CD14-positive monocyte (primary cell): ENCODE measurements around the gene IFI44L. TPM values are rescaled to one million over a fixed set of nuclear protein-coding genes. Genes with fewer than 3 reads are reported as not detected.

Experiments
- DNase-seq, 3 donors: peaks; one replicate each; pipeline ENCODE4 v3.0.0-alpha.2; 2011 to 2022
- H2AFZ ChIP-seq: 2 replicates; pipeline ENCODE4 v1.6.0; 2012; ENCODE audit warnings: mild to moderate bottlenecking, low read depth, low read length, inconsistent platforms; ENCODE audit not compliant: insufficient read depth, poor library complexity, severe bottlenecking
- H3K27ac ChIP-seq, 2 donors: 1 replicate in 1 of 2; 2 replicates in 1 of 2; pipeline ENCODE4 v1.5.1; 2012 to 2013; ENCODE audit warnings: low read length in 2 of 2, control low read depth in 1 of 2, inconsistent platforms in 1 of 2, low read depth in 1 of 2, mild to moderate bottlenecking in 1 of 2
- H3K27me3 ChIP-seq, 2 donors: one replicate each; pipeline versions ENCODE4 v1.6.0 to v1.6.1; 2011 to 2013; ENCODE audit warnings: low read length in 2 of 2; ENCODE audit not compliant: control insufficient read depth in 2 of 2, insufficient read depth in 2 of 2
- H3K36me3 ChIP-seq, 2 donors: replicated peaks in 1 of 2; 1 replicate in 1 of 2; 2 replicates in 1 of 2; pipeline versions ENCODE4 v1.5.1 to v1.6.1; 2012 to 2013; ENCODE audit warnings: low read length in 2 of 2, control low read depth in 1 of 2, inconsistent platforms in 1 of 2, mild to moderate bottlenecking in 1 of 2; ENCODE audit not compliant: insufficient read depth in 2 of 2, control insufficient read depth in 1 of 2
- H3K4me1 ChIP-seq, 2 donors: 1 replicate in 1 of 2; 2 replicates in 1 of 2; pipeline versions ENCODE4 v1.5.1 to v1.6.1; 2012 to 2013; ENCODE audit warnings: low read length in 2 of 2, control low read depth in 1 of 2, inconsistent platforms in 1 of 2, mild to moderate bottlenecking in 1 of 2, moderate library complexity in 1 of 2; ENCODE audit not compliant: insufficient read depth in 2 of 2, control insufficient read depth in 1 of 2
- H3K4me2 ChIP-seq: replicated peaks from 2 replicates; pipeline ENCODE3; 2012; ENCODE audit warnings: low read length, moderate library complexity, mild to moderate bottlenecking; ENCODE audit not compliant: poor library complexity, severe bottlenecking; ENCODE audit errors: extremely low read depth
- H3K4me3 ChIP-seq, 3 experiments: fragments of 200-600 bp in 1 of 3; sonication (generic) in 1 of 3; replicated peaks in 1 of 3; 1 replicate in 2 of 3; 2 replicates in 1 of 3; pipeline ENCODE4 v1.5.1; 2011 to 2013; ENCODE audit warnings: low read length in 3 of 3, mild to moderate bottlenecking in 3 of 3, control low read depth in 2 of 3, low read depth in 2 of 3, inconsistent platforms in 1 of 3, moderate library complexity in 1 of 3
- H3K79me2 ChIP-seq: 2 replicates; pipeline ENCODE4 v1.6.0; 2012; ENCODE audit warnings: mild to moderate bottlenecking, control low read depth, inconsistent platforms, low read length, moderate library complexity; ENCODE audit not compliant: insufficient read depth
- H3K9ac ChIP-seq: 2 replicates; pipeline ENCODE4 v1.6.0; 2017; ENCODE audit warnings: low read length, mild to moderate bottlenecking; ENCODE audit not compliant: insufficient read depth, poor library complexity, severe bottlenecking
- H3K9me3 ChIP-seq, 2 donors: replicated peaks in 1 of 2; 1 replicate in 1 of 2; 2 replicates in 1 of 2; pipeline versions ENCODE4 v1.5.1 to v1.6.1; 2012 to 2013; ENCODE audit warnings: low read length in 2 of 2, control low read depth in 1 of 2; ENCODE audit not compliant: control insufficient read depth in 1 of 2, insufficient read depth in 1 of 2
- H4K20me1 ChIP-seq: 2 replicates; pipeline ENCODE4 v1.6.0; 2012; ENCODE audit warnings: mild to moderate bottlenecking, low read length, control low read depth, moderate library complexity; ENCODE audit not compliant: insufficient read depth
- H3K27ac Mint-ChIP-seq, 7 donors: one replicate each; pipeline ENCODE4 v1.8.0; 2020; ENCODE audit warnings: mild to moderate bottlenecking in 7 of 7, mixed read lengths in 7 of 7, moderate library complexity in 6 of 7, inconsistent platforms in 2 of 7
- H3K27me3 Mint-ChIP-seq, 3 donors: one replicate each; pipeline ENCODE4 v1.8.0; 2021 to 2022; ENCODE audit warnings: low read depth in 3 of 3, mild to moderate bottlenecking in 3 of 3, mixed read lengths in 3 of 3, moderate library complexity in 3 of 3, inconsistent platforms in 1 of 3
- H3K36me3 Mint-ChIP-seq, 2 donors: one replicate each; pipeline ENCODE4 v1.8.0; 2020; ENCODE audit warnings: mixed read lengths in 2 of 2, inconsistent platforms in 1 of 2, mild to moderate bottlenecking in 1 of 2
- H3K4me1 Mint-ChIP-seq: one replicate; pipeline ENCODE4 v1.8.0; 2020; ENCODE audit warnings: mild to moderate bottlenecking, mixed read lengths
- H3K4me3 Mint-ChIP-seq, 2 donors: one replicate each; pipeline ENCODE4 v1.8.0; 2020; ENCODE audit warnings: mild to moderate bottlenecking in 2 of 2, mixed read lengths in 2 of 2, moderate library complexity in 1 of 2
- H3K9me3 Mint-ChIP-seq, 7 donors: one replicate each; pipeline ENCODE4 v1.8.0; 2020 to 2022; ENCODE audit warnings: mixed read lengths in 7 of 7, mild to moderate bottlenecking in 6 of 7, moderate library complexity in 6 of 7, inconsistent platforms in 2 of 7
- CTCF ChIP-seq: fragments of 200-600 bp; IDR thresholded peaks from one replicate; pipeline ENCODE4 v1.8.0; 2022; ENCODE audit warnings: antibody characterized with exemption, mild to moderate bottlenecking
- WGBS: methylation state at CpG from one replicate; pipeline ENCODE4 v1.1.5; 2013; ENCODE audit warnings: missing lambda C conversion rate; ENCODE audit not compliant: insufficient coverage; 5-methylcytosine and 5-hydroxymethylcytosine counted together
- intact Hi-C, 2 donors: fragments of 100-400 bp; cut with micrococcal nuclease; formaldehyde crosslinking; loops; one replicate each; pipeline versions ENCODE4 v1.15.0 to v1.15.1; 2023
- polyA plus RNA-seq, 3 donors: library from polyadenylated mRNA; depleted of rRNA in 1 of 3; unstranded in 2 of 3; stranded (reverse) in 1 of 3; fragments of 300-500 nt in 2 of 3; fragments of >200 nt in 1 of 3; fragmentation: Illumina TruSeq in 2 of 3; gene quantifications; 1 replicate in 2 of 3; 2 replicates in 1 of 3; pipeline ENCODE4 v1.2.3, GENCODE V29; 2012 to 2021

Gene IFI44L
- polyA plus RNA-seq, 3 donors: 8.6 to 17.4 (median 11.0) TPM

GRCh38 chr1:78683079-78683478 lies 62.8 kb downstream of the IFI44L start:
- Histone ChIP-seq H3K4me1 (no peaks in the 10 kb centered on the region), H2AFZ (no peak overlapping the region), H3K36me3 (no peaks in the 10 kb centered on the region), H3K9me3 (no peaks in the 10 kb centered on the region), H3K27ac (no peak overlapping the region), H3K27me3 (no peaks in the 10 kb centered on the region), H3K79me2 (no peaks in the 10 kb centered on the region), H3K4me3 (no peak overlapping the region), H4K20me1 (no peaks in the 10 kb centered on the region), H3K9ac (no peak overlapping the region), H3K4me2 (no peak overlapping the region)
- peaks cover 3% of the 10 kb centered on the region for H3K4me1 Mint-ChIP-seq
- intact Hi-C loops: no loop called here
- no peak overlapping the region for H3K27ac Mint-ChIP-seq
- no peak for DNase-seq
- H3K4me3 Mint-ChIP-seq: no peak overlapping the region
- WGBS: no CpG with 5 or more reads among the region's 2 CpGs
- H3K36me3 Mint-ChIP-seq: no peaks in the 10 kb centered on the region
- TF ChIP-seq CTCF: no peak
- H3K27me3 Mint-ChIP-seq: peaks cover 0 to 7% (median 2%) of the 10 kb centered on the region in 3 donors
- H3K9me3 Mint-ChIP-seq: peaks cover 0 to 4% (median 0%) of the 10 kb centered on the region in 7 donors

DNA sequence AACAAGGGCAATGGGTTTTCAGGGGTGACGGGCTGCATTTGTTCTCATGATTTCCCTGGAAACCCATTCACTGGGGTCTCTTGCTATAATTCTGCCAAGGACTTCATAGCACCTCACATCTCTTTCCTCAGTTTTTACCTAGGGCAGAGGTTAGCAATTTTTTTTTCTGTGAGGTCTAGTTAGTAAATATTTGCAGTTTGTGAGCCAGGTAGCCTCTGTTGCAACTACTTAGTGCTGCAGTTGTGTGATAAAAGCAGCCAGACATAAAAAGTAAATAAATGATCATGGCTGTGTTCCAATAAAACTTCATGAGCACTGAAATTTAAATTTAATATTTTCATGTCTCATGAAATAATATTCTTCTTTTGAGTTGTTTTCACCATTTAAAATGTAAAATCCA lies 67.1 kb downstream of the IFI44L start:
- H3K27ac ChIP-seq: no peak overlapping the region
- WGBS: no CpG with 5 or more reads among the region's 1 CpG
- no peaks in the 10 kb centered on the region for H4K20me1 ChIP-seq
- no peak for TF ChIP-seq CTCF
- H2AFZ ChIP-seq: no peak overlapping the region
- no peak overlapping the region for H3K27ac Mint-ChIP-seq
- no peak overlapping the region for H3K4me3 Mint-ChIP-seq
- H3K27me3 ChIP-seq: no peaks in the 10 kb centered on the region
- H3K4me2 ChIP-seq: no peak overlapping the region
- no peaks in the 10 kb centered on the region for H3K36me3 ChIP-seq
- no peaks in the 10 kb centered on the region for H3K36me3 Mint-ChIP-seq
- H3K4me3 ChIP-seq: no peak overlapping the region
- intact Hi-C loops: no loop called here
- peaks cover 2 to 5% (median 5%) of the 10 kb centered on the region in 3 donors for H3K27me3 Mint-ChIP-seq
- H3K4me1 ChIP-seq: no peaks in the 10 kb centered on the region
- no peaks in the 10 kb centered on the region for H3K4me1 Mint-ChIP-seq
- no peaks in the 10 kb centered on the region for H3K79me2 ChIP-seq
- DNase-seq: no peak
- H3K9me3 Mint-ChIP-seq: peaks cover 0 to 2% (median 0%) of the 10 kb centered on the region in 7 donors
- H3K9ac ChIP-seq: no peak overlapping the region
- no peaks in the 10 kb centered on the region for H3K9me3 ChIP-seq
